A673 (cell line): ENCODE measurements around the gene WBP4. TPM values are rescaled to one million over a fixed set of nuclear protein-coding genes. Genes with fewer than 3 reads are reported as not detected.

Experiments used
- BruUV-seq: library from RNA; stranded (reverse); fragments of 400-500 nt; replicated peaks from 2 replicates; lab custom pipeline; 2021; lab: Mats Ljungman, UMichigan
- CTCF ChIA-PET: fragments of 300-600 bp; sonication (Branson Sonifier 250); formaldehyde crosslinking; loops from one replicate; lab custom pipeline; 2022; ENCODE audit warnings: antibody characterized with exemption; lab: Charles Lee
- POLR2A ChIA-PET: fragments of 300-600 bp; sonication (Branson Sonifier 250); formaldehyde crosslinking; loops from one replicate; lab custom pipeline; 2022; ENCODE audit warnings: antibody characterized with exemption; ENCODE audit not compliant: low non-redundant PET; lab: Charles Lee
- DNase-seq: peaks from one replicate; pipeline ENCODE4 v3.0.0-alpha.2; 2015; ENCODE audit warnings: low spot score
- H3K27ac ChIP-seq: fragments of 200-600 bp; sonication (generic); 2 replicates; pipeline ENCODE4 v1.5.1; 2016; ENCODE audit warnings: mixed run types, low read depth, mild to moderate bottlenecking, mixed read lengths, antibody characterized with exemption, low read length; ENCODE audit not compliant: poor library complexity, severe bottlenecking
- H3K27me3 ChIP-seq: fragments of 200-600 bp; sonication (generic); replicated peaks from 2 replicates; pipeline ENCODE4 v1.6.1; 2017; ENCODE audit warnings: mixed run types, low read depth, mild to moderate bottlenecking, mixed read lengths, antibody characterized with exemption, low read length; ENCODE audit not compliant: insufficient read depth, poor library complexity
- H3K36me3 ChIP-seq: fragments of 200-600 bp; sonication (generic); 2 replicates; pipeline ENCODE4 v1.6.1; 2016; ENCODE audit warnings: mixed run types, mild to moderate bottlenecking, mixed read lengths, antibody characterized with exemption, low read length; ENCODE audit not compliant: insufficient read depth, poor library complexity, severe bottlenecking
- H3K4me1 ChIP-seq: fragments of 200-600 bp; sonication (generic); 2 replicates; pipeline ENCODE4 v1.6.1; 2017; ENCODE audit warnings: mixed run types, mild to moderate bottlenecking, mixed read lengths, antibody characterized with exemption, low read length; ENCODE audit not compliant: insufficient read depth, poor library complexity, severe bottlenecking
- H3K4me3 ChIP-seq: fragments of 200-600 bp; sonication (generic); 2 replicates; pipeline ENCODE4 v1.5.1; 2016; ENCODE audit warnings: low read depth, mixed run types, mild to moderate bottlenecking, mixed read lengths, low read length; ENCODE audit not compliant: poor library complexity, severe bottlenecking
- H3K9me3 ChIP-seq: fragments of 200-600 bp; sonication (generic); 2 replicates; pipeline ENCODE4 v1.6.1; 2016; ENCODE audit warnings: mixed run types, low read depth, mild to moderate bottlenecking, mixed read lengths, antibody characterized with exemption, low read length; ENCODE audit not compliant: poor library complexity, severe bottlenecking
- EZH2 ChIP-seq: fragments of 200-600 bp; sonication (generic); IDR thresholded peaks from 2 replicates; pipeline ENCODE4 v1.6.1; 2017; ENCODE audit warnings: borderline replicate concordance, low read depth, mild to moderate bottlenecking, mixed read lengths, antibody characterized with exemption, low read length; ENCODE audit not compliant: poor library complexity, severe bottlenecking
- intact Hi-C: fragments of 100-400 bp; cut with micrococcal nuclease; formaldehyde crosslinking; loops from one replicate; pipeline ENCODE4 v1.10.0; 2022; ENCODE audit not compliant: unreplicated experiment
- total RNA-seq: library from RNA; stranded (reverse); gene quantifications from 2 replicates; pipeline ENCODE4 v1.2.3, GENCODE V29; 2021
- TF ChIP-seq, protein P1 (sequence below): fragments of 300-800, 200-600 bp; sonication (generic); conservative IDR thresholded peaks from 2 replicates; pipeline ENCODE4 v1.5.1; 2017; ENCODE audit warnings: low read depth, mild to moderate bottlenecking, antibody characterized with exemption, low read length, moderate library complexity, mixed read lengths

Gene WBP4
- total RNA-seq, 1 experiment from 2014 or later, result 12.5 TPM

DNA sequence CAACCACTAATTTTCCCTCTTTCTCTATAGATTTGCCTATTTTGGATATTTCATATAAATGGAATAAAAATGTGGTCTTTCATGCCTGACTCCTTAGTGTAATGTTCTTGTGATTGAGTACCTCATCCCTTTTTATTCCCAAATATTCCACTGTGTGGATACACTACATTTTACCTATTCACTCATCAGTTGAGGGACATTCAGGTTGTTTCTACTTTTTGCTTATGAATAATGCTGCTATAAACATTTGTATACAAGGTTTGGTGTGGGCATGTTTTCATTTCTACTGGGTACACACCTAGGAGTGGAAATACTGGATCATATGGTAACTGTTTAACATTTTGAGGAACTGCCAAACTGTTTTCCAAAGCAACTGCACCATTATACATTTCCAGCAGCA lies 5.1 kb upstream of the WBP4 start:
- POLR2A ChIA-PET, result interaction anchor here (0.6 kb wide), 1 partner anchor 82 kb away, joined by 4 read pairs; no protein-coding TSS in a partner anchor
- Histone ChIP-seq H3K27ac (no peak overlapping the region), H3K4me1 (peaks cover 14% of the 10 kb centered on the region), H3K9me3 (no peaks in the 10 kb centered on the region), H3K36me3 (no peaks in the 10 kb centered on the region), H3K27me3 (no peaks in the 10 kb centered on the region), H3K4me3 (no peak overlapping the region)
- intact Hi-C loops, result loop anchor here (10.0 kb wide), 1 partner anchor 589 kb away; no protein-coding TSS in a partner anchor
- DNase-seq, result no peak
- CTCF ChIA-PET, result interaction anchor here (0.7 kb wide), 2 partner anchors 112 to 456 kb away, joined by 3 to 4 read pairs; no protein-coding TSS in a partner anchor
- no TSS peak for BruUV-seq
- TF ChIP-seq, protein P1, sequence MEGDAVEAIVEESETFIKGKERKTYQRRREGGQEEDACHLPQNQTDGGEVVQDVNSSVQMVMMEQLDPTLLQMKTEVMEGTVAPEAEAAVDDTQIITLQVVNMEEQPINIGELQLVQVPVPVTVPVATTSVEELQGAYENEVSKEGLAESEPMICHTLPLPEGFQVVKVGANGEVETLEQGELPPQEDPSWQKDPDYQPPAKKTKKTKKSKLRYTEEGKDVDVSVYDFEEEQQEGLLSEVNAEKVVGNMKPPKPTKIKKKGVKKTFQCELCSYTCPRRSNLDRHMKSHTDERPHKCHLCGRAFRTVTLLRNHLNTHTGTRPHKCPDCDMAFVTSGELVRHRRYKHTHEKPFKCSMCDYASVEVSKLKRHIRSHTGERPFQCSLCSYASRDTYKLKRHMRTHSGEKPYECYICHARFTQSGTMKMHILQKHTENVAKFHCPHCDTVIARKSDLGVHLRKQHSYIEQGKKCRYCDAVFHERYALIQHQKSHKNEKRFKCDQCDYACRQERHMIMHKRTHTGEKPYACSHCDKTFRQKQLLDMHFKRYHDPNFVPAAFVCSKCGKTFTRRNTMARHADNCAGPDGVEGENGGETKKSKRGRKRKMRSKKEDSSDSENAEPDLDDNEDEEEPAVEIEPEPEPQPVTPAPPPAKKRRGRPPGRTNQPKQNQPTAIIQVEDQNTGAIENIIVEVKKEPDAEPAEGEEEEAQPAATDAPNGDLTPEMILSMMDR, result no peak
- TF ChIP-seq EZH2, result no peak

DNA sequence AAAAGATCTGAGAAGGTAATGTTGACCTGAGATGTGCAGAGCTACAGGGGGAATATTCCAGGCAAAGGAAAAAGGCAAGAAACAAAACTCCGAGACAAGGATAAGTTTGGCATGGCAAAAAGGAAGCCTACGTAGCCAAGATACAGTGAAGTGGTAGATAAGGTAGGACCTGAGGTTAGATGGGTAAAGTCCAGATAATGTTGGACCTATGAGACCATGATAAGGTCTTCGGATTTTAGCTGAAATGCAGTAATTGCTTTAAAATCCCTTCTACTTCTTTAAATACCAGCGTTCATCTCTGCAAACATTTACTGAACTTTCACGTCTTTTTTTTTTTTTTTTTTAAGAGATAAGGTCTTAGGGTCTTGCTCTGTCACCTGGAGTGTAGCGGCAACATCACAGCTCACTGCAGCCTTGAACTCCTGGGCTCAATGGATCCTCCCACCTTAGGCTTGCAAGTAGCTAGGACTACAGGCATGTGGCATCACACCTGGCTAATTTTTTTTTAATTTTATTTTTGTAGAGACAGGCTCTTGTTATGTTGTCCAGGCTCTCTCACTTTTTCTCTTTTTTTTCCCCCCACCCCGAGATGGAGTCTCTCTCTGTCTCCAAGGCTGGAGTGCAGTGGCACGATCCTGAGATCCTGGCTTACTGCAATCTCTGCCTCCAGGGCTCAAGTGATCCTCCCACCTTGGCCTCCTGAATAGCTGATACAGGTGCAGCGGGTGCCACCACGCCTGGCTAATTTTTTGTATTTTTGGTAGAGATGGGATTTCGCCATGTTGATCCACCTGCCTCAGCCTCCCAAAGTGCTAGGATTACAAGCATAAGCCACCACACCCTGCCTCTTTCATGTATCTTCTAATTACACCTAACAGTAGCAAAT lies 4.2 kb upstream of the WBP4 start:
- no peak for DNase-seq
- intact Hi-C loops, result loop anchor here (10.0 kb wide), 1 partner anchor 588 kb away; no protein-coding TSS in a partner anchor
- ChIA-PET POLR2A (interaction anchor here (0.6 kb wide), 1 partner anchor 83 kb away, joined by 4 read pairs; no protein-coding TSS in a partner anchor), CTCF (interaction anchor here (0.7 kb wide), 2 partner anchors 113 to 455 kb away, joined by 3 to 4 read pairs; no protein-coding TSS in a partner anchor)
- Histone ChIP-seq H3K27me3 (no peaks in the 10 kb centered on the region), H3K4me3 (no peak overlapping the region), H3K4me1 (peaks cover 14% of the 10 kb centered on the region), H3K36me3 (no peaks in the 10 kb centered on the region), H3K9me3 (no peaks in the 10 kb centered on the region), H3K27ac (no peak overlapping the region)
- no TSS peak for BruUV-seq
- TF ChIP-seq, protein P1, result no peak
- no peak for TF ChIP-seq EZH2

DNA sequence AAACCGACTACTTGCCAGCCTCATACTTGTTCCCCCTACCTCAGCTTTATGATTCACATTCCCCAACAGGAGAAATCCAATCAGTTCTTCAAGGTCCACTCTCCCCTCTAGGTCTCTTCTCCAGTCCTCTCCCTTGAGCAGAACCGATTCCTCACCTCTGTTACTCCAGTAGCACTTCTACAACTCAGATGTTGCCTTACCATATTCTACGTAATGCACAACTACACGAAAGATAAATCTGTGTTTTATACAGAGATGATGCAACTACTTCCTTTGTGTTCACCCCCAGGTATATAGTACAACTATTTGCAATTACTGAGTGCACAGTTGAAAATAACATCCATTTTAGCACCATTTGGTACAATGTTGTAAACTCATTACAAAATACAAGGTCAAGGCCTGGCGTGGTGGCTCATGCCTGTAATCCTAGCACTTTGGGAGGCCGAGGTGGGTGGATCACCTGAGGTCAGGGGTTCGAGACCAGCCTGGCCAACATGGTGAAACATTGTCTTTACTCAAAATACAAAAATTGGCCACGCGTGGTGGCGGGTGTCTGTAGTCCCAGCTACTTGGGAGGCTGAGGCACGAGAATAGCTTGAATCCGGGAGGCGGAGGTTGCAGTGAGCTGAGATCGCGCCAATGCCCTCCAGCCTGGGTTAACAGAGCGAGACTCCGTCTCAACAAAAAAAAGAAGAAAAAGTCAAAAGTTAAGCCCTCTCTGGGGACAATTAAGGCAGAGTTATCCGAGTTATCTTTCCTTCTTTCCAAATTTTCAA lies 2.8 kb upstream of the WBP4 start:
- CTCF ChIA-PET, result no interaction called here
- peaks cover 3% of the 10 kb centered on the region for H3K36me3 ChIP-seq
- peak overlapping the region; percentile 83 for H3K4me3 ChIP-seq
- peaks cover 23% of the 10 kb centered on the region for H3K4me1 ChIP-seq
- no TSS peak for BruUV-seq
- H3K27ac ChIP-seq, result peak overlapping the region; percentile 97
- no peaks in the 10 kb centered on the region for H3K27me3 ChIP-seq
- DNase-seq, result no peak
- intact Hi-C loops, result loop anchor here (10.0 kb wide), 1 partner anchor 586 kb away; no protein-coding TSS in a partner anchor
- H3K9me3 ChIP-seq, result no peaks in the 10 kb centered on the region
- POLR2A ChIA-PET, result no interaction called here
- no peak for TF ChIP-seq EZH2
